Measurements from ENCODE around the gene PPP6R3.

DNA sequence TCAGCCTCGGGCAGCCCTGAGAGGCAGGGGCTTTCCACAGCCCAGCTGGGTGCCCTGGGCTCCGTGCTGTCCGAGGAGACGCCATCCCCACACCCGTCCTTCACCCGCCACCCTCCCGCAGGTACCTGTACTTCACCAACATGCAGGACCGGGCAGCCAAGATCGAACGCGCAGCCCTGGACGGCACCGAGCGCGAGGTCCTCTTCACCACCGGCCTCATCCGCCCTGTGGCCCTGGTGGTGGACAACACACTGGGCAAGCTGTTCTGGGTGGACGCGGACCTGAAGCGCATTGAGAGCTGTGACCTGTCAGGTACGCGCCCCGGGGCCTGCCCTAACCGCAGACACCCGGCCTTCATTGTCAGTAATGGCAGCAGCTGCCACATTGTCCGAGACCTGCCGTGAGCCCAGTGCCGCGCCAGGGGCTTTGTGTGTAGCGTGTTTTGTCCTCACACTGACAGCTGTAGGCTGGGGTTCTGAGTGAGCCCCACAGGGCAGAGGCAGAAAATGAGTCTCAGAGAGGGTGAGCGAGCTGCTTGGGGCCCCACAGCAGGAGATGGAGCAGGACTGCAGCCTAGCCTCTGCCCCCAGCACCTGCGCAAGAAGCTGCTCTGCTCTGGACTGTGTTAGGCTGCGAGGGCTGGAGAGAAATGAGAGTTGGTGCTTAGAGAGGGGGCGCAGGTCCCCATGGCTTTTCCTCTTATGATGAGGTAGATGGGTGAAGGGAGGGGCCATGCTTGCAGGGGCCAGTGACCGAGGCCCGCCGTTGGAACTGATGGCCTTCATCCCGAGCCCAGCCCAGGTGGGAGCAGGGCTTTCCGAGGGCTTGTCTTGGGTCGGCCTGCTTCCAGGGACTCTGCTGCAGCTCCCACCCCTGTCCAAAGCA is 35.3 kb upstream of the PPP6R3 start:
- TF ChIP-seq, protein P1, sequence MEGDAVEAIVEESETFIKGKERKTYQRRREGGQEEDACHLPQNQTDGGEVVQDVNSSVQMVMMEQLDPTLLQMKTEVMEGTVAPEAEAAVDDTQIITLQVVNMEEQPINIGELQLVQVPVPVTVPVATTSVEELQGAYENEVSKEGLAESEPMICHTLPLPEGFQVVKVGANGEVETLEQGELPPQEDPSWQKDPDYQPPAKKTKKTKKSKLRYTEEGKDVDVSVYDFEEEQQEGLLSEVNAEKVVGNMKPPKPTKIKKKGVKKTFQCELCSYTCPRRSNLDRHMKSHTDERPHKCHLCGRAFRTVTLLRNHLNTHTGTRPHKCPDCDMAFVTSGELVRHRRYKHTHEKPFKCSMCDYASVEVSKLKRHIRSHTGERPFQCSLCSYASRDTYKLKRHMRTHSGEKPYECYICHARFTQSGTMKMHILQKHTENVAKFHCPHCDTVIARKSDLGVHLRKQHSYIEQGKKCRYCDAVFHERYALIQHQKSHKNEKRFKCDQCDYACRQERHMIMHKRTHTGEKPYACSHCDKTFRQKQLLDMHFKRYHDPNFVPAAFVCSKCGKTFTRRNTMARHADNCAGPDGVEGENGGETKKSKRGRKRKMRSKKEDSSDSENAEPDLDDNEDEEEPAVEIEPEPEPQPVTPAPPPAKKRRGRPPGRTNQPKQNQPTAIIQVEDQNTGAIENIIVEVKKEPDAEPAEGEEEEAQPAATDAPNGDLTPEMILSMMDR (conservative IDR thresholded peaks at IDR 0.05; ENCODE audit: low read depth, low read length), result no peak
- no peak for TF ChIP-seq EZH2 (IDR thresholded peaks at IDR 0.05; ENCODE audit: borderline replicate concordance, low read depth, low read length, poor library complexity, severe bottlenecking)
